Left lung (tissue), 10 donors: ENCODE data around the gene KCNS3. TPM values are rescaled to one million over a fixed set of nuclear protein-coding genes. Genes with fewer than 3 reads are reported as not detected.
A peak's percentile ranks its signal among the peaks of the same experiment; 100 is the strongest.

Source experiments
- ATAC-seq: fragments of 200-7000 bp; cut with Tn5 transposase; one replicate; pipeline ENCODE4 v1.9.1; 2020; ENCODE audit warnings: moderate library complexity
- DNase-seq, 4 donors: peaks; one replicate each; pipeline ENCODE4 v3.0.0-alpha.2; 2013 to 2020
- H3K27ac ChIP-seq, 2 donors: fragments of 200-600 bp; sonication (generic) in 1 of 2; one replicate each; pipeline versions ENCODE4 v1.5.0 to v1.8.0; 2020 to 2021
- H3K27me3 ChIP-seq, 2 donors: fragments of 200-600 bp; sonication (generic) in 1 of 2; one replicate each; pipeline versions ENCODE4 v1.5.0 to v1.8.0; 2020 to 2021
- H3K36me3 ChIP-seq, 2 donors: fragments of 200-600 bp; sonication (generic) in 1 of 2; one replicate each; pipeline versions ENCODE4 v1.5.0 to v1.8.0; 2020 to 2021
- H3K4me1 ChIP-seq, 2 donors: fragments of 200-600 bp; one replicate each; pipeline ENCODE4 v1.8.0; 2021
- H3K4me3 ChIP-seq, 2 donors: fragments of 200-600 bp; sonication (generic) in 1 of 2; one replicate each; pipeline versions ENCODE4 v1.5.0 to v1.8.0; 2020 to 2021; ENCODE audit warnings: mild to moderate bottlenecking in 1 of 2
- H3K9me3 ChIP-seq, 2 donors: fragments of 200-600 bp; sonication (generic) in 1 of 2; one replicate each; pipeline versions ENCODE4 v1.5.0 to v1.8.0; 2020 to 2021
- CTCF ChIP-seq, 2 donors: fragments of 200-600 bp; sonication (generic) in 1 of 2; IDR thresholded peaks; one replicate each; pipeline versions ENCODE4 v1.5.0 to v1.8.0; 2021; ENCODE audit warnings: antibody characterized with exemption in 2 of 2
- intact Hi-C, 2 donors: fragments of 100-400 bp; cut with DNase I; formaldehyde crosslinking; loops; one replicate each; pipeline versions ENCODE4 v1.11.2 to v1.14.2; 2022
- polyA plus RNA-seq, 6 donors: library from polyadenylated mRNA; unstranded; fragments of 120-200 nt; gene quantifications; one replicate each; pipeline ENCODE4 v1.2.1, GENCODE V29; 2013; ENCODE audit not compliant: insufficient read length in 6 of 6
- total RNA-seq, 2 donors: library from RNA; stranded (reverse); fragmentation: NEBNext Ultra II Directional; extraction: Animal tissue kit (Norgen Biotek cat#: 25700); gene quantifications; one replicate each; pipeline ENCODE4 v1.2.1, GENCODE V29; 2021
- donor health status: DM: no; HTN: yes; CAD: no.
- donor health status: DM: no; HTN: no; CAD: no.

Gene KCNS3
- total and polyA plus RNA-seq, 8 donors = 23.0 to 48.2 (median 31.0) TPM

GRCh38 chr2:17839959-17840358, 38.5 kb upstream of the KCNS3 start:
- Histone ChIP-seq H3K4me3 (no peak overlapping the region), H3K27me3 (no peaks in the 10 kb centered on the region), H3K36me3 (no peaks in the 10 kb centered on the region), H3K4me1 (no peaks in the 10 kb centered on the region), H3K9me3 (no peaks in the 10 kb centered on the region), H3K27ac (no peak overlapping the region)
- ATAC-seq (no peak), DNase-seq (no peak)
- intact Hi-C loops = no loop called here
- TF ChIP-seq CTCF (IDR thresholded peaks at IDR 0.05) = no peak

- no peak for DNase-seq
Observed at GRCh38 chr2:17843457-17843856, 35.0 kb upstream of the KCNS3 start.

GRCh38 chr2:17845806-17846205, 32.7 kb upstream of the KCNS3 start:
- Histone ChIP-seq H3K4me3 (no peak overlapping the region), H3K27me3 (no peaks in the 10 kb centered on the region), H3K9me3 (no peaks in the 10 kb centered on the region), H3K4me1 (no peaks in the 10 kb centered on the region), H3K27ac (no peak overlapping the region), H3K36me3 (no peaks in the 10 kb centered on the region)
- TF ChIP-seq CTCF (IDR thresholded peaks at IDR 0.05) = no peak
- no peak for DNase-seq
- no peak for ATAC-seq
- intact Hi-C loops = no loop called here

More at GRCh38 chr2:17843457-17843856, 35.0 kb upstream of the KCNS3 start:
- no peaks in the 10 kb centered on the region for H3K27me3 ChIP-seq
- intact Hi-C loops = no loop called here
- H3K36me3 ChIP-seq = no peaks in the 10 kb centered on the region
- H3K27ac ChIP-seq = no peak overlapping the region
- H3K9me3 ChIP-seq = no peaks in the 10 kb centered on the region
- ATAC-seq = no peak
- H3K4me3 ChIP-seq = no peak overlapping the region
- H3K4me1 ChIP-seq = no peaks in the 10 kb centered on the region
- TF ChIP-seq CTCF (IDR thresholded peaks at IDR 0.05) = no peak

- H3K4me3 ChIP-seq = no peak overlapping the region
- intact Hi-C loops = no loop called here
Observed at GRCh38 chr2:17846676-17847075, 31.8 kb upstream of the KCNS3 start.

GRCh38 chr2:17847236-17847635, 31.2 kb upstream of the KCNS3 start:
- ATAC-seq (peak; percentile 48), DNase-seq (no peak)
- Histone ChIP-seq H3K4me1 (no peaks in the 10 kb centered on the region), H3K36me3 (no peaks in the 10 kb centered on the region), H3K9me3 (no peaks in the 10 kb centered on the region), H3K4me3 (no peak overlapping the region), H3K27ac (no peak overlapping the region), H3K27me3 (no peaks in the 10 kb centered on the region)
- TF ChIP-seq CTCF (IDR thresholded peaks at IDR 0.05) = no peak
- intact Hi-C loops = no loop called here

More at GRCh38 chr2:17846676-17847075, 31.8 kb upstream of the KCNS3 start:
- Histone ChIP-seq H3K27ac (no peak overlapping the region), H3K9me3 (no peaks in the 10 kb centered on the region), H3K27me3 (no peaks in the 10 kb centered on the region), H3K36me3 (no peaks in the 10 kb centered on the region), H3K4me1 (no peaks in the 10 kb centered on the region)
- TF ChIP-seq CTCF (IDR thresholded peaks at IDR 0.05) = no peak
- DNase-seq (no peak), ATAC-seq (no peak)
